CD4-positive, alpha-beta T cell (primary cell): ENCODE data around the gene ACTRT2. TPM values are rescaled to one million over a fixed set of nuclear protein-coding genes. Genes with fewer than 3 reads are reported as not detected.

Source experiments
- ATAC-seq: fragments of 200-7000 bp; cut with Tn5 transposase; one replicate; pipeline ENCODE4 v1.10.0; 2022; ENCODE audit warnings: mild to moderate bottlenecking; ENCODE audit not compliant: poor library complexity
- CTCF ChIA-PET: fragments of 350-600 bp; sonication (Branson Sonifier 250); formaldehyde crosslinking; loops from one replicate; lab custom pipeline; 2021; ENCODE audit warnings: antibody characterized with exemption, inconsistent platforms; lab: Charles Lee
- POLR2A ChIA-PET: fragments of 350-600 bp; sonication (Branson Sonifier 250); formaldehyde crosslinking; loops from one replicate; lab custom pipeline; 2021; ENCODE audit warnings: antibody characterized with exemption, inconsistent platforms; lab: Charles Lee
- DNase-seq, 14 experiments: peaks; one replicate each; pipeline ENCODE4 v3.0.0-alpha.2; 2013 to 2020; ENCODE audit warnings: mixed read lengths in 2 of 14
- H3K27ac ChIP-seq, 2 donors: one replicate each; pipeline versions ENCODE4 v1.5.1 to v1.7.0; 2013; ENCODE audit warnings: low read length in 2 of 2, low read depth in 1 of 2, mild to moderate bottlenecking in 1 of 2
- H3K27me3 ChIP-seq, 2 experiments: 1 replicate in 1 of 2; 2 replicates in 1 of 2; pipeline versions ENCODE4 v1.6.1 to v1.7.0; 2013; ENCODE audit warnings: low read length in 2 of 2, control low read depth in 1 of 2, mild to moderate bottlenecking in 1 of 2, moderate library complexity in 1 of 2; ENCODE audit not compliant: insufficient read depth in 2 of 2, control insufficient read depth in 1 of 2
- H3K36me3 ChIP-seq: one replicate; pipeline ENCODE4 v1.6.1; 2013; ENCODE audit warnings: low read length, control low read depth; ENCODE audit not compliant: insufficient read depth
- H3K4me1 ChIP-seq: one replicate; pipeline ENCODE4 v1.6.1; 2013; ENCODE audit warnings: low read length, control low read depth; ENCODE audit not compliant: insufficient read depth
- H3K4me3 ChIP-seq: one replicate; pipeline ENCODE4 v1.5.1; 2013; ENCODE audit warnings: mild to moderate bottlenecking, low read length, moderate library complexity
- H3K9me3 ChIP-seq, 2 experiments: 1 replicate in 1 of 2; 2 replicates in 1 of 2; pipeline versions ENCODE4 v1.6.1 to v1.7.0; 2013; ENCODE audit warnings: low read length in 2 of 2, mild to moderate bottlenecking in 2 of 2, control low read depth in 1 of 2, moderate library complexity in 1 of 2; ENCODE audit not compliant: control insufficient read depth in 1 of 2, insufficient read depth in 1 of 2
- H3K27ac Mint-ChIP-seq: one replicate; pipeline ENCODE4 v1.8.0; 2020; ENCODE audit warnings: mixed read lengths
- H3K27me3 Mint-ChIP-seq: one replicate; pipeline ENCODE4 v1.8.0; 2021; ENCODE audit warnings: mixed read lengths
- H3K36me3 Mint-ChIP-seq: one replicate; pipeline ENCODE4 v1.8.0; 2021; ENCODE audit warnings: low read depth, mixed read lengths
- H3K4me1 Mint-ChIP-seq: one replicate; pipeline ENCODE4 v1.8.0; 2021; ENCODE audit warnings: low read depth, mixed read lengths
- H3K4me3 Mint-ChIP-seq: one replicate; pipeline ENCODE4 v1.8.0; 2020; ENCODE audit warnings: mild to moderate bottlenecking, mixed read lengths
- H3K9me3 Mint-ChIP-seq: one replicate; pipeline ENCODE4 v1.8.0; 2020; ENCODE audit warnings: mixed read lengths
- CTCF ChIP-seq: fragments of 200-600 bp; IDR thresholded peaks from one replicate; pipeline ENCODE4 v1.8.0; 2022; ENCODE audit warnings: antibody characterized with exemption, mild to moderate bottlenecking
- intact Hi-C, 2 experiments: fragments of 100-400 bp; cut with DNase I in 1 of 2; cut with micrococcal nuclease in 1 of 2; formaldehyde crosslinking; loops; one replicate each; pipeline versions ENCODE4 v1.15.1 to v1.9.0; 2023 to 2025; cut with DNase I, micrococcal nuclease
- total RNA-seq, 174 experiments: library from RNA in 2 of 174; stranded (reverse) in 2 of 174; gene quantifications; one replicate each; pipeline ENCODE4 v1.2.3 and lab custom pipeline; 2021 to 2026

ACTRT2 gene
- total RNA-seq, 2 experiments from 2014 or later, result not detected

DNA sequence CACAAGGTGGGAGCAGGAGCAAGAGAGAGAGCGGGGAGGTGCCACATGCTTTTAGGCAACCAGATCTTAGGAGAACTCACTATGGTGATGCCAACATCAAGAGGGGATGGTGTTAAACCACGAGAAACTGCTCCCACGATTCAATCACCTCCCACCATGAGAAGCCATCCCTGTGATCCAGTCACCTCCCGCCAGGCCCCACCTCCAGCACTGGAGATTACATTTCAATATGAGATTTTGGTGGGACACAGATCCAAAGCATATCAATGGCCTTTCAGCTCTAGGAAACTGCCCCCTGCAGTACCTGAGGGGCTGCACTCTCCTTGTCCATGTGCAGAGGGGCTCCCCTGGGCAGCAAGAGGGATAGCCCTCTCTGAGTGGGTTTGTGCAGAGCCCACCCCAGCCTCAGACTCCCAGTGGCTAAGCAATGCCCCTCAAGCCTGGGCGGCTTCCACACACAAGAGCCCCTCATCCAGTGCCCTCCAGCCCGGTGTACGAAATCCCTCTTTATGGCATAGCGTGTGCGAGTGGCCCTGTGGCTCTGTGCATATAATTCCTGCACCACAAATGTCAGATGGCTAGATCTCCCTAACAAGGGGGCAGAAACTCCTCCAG is 32.2 kb downstream of the ACTRT2 start:
- H3K36me3 Mint-ChIP-seq, result no peaks in the 10 kb centered on the region
- no peak overlapping the region for H3K27ac ChIP-seq

GRCh38 chr1:3053986-3054385 is 32.7 kb downstream of the ACTRT2 start:
- CTCF ChIA-PET, result no interaction called here
- DNase-seq (no peak), ATAC-seq (no peak)
- no peak for TF ChIP-seq CTCF
- Histone ChIP-seq H3K4me1 (no peaks in the 10 kb centered on the region), H3K27me3 (peaks cover 0 to 4% of the 10 kb centered on the region in 2 experiments), H3K27ac (no peak overlapping the region), H3K4me3 (no peak overlapping the region), H3K36me3 (no peaks in the 10 kb centered on the region), H3K9me3 (peaks cover 0 to 11% of the 10 kb centered on the region in 2 experiments)
- H3K36me3 Mint-ChIP-seq, result no peaks in the 10 kb centered on the region
- peaks cover 10% of the 10 kb centered on the region for H3K27me3 Mint-ChIP-seq
- intact Hi-C loops, result no loop called here
- H3K4me3 Mint-ChIP-seq, result no peak overlapping the region
- no peaks in the 10 kb centered on the region for H3K4me1 Mint-ChIP-seq
- no peaks in the 10 kb centered on the region for H3K9me3 Mint-ChIP-seq
- POLR2A ChIA-PET, result no interaction called here
- no peak overlapping the region for H3K27ac Mint-ChIP-seq

More for the DNA sequence above, 32.2 kb downstream of the ACTRT2 start:
- intact Hi-C loops, result no loop called here
- ATAC-seq (no peak), DNase-seq (no peak)
- no peak overlapping the region for H3K27ac Mint-ChIP-seq
- Histone ChIP-seq H3K27me3 (peaks cover 0 to 4% of the 10 kb centered on the region in 2 experiments), H3K4me3 (no peak overlapping the region), H3K36me3 (no peaks in the 10 kb centered on the region), H3K9me3 (peaks cover 0 to 12% of the 10 kb centered on the region in 2 experiments), H3K4me1 (no peaks in the 10 kb centered on the region)
- no peak overlapping the region for H3K4me3 Mint-ChIP-seq
- H3K27me3 Mint-ChIP-seq, result peaks cover 10% of the 10 kb centered on the region
- H3K4me1 Mint-ChIP-seq, result no peaks in the 10 kb centered on the region
- TF ChIP-seq CTCF, result no peak
- no peaks in the 10 kb centered on the region for H3K9me3 Mint-ChIP-seq
- ChIA-PET POLR2A (no interaction called here), CTCF (no interaction called here)

GRCh38 chr1:3054474-3054873 is 33.2 kb downstream of the ACTRT2 start:
- H3K4me3 Mint-ChIP-seq, result no peak overlapping the region
- H3K36me3 Mint-ChIP-seq, result no peaks in the 10 kb centered on the region
- Histone ChIP-seq H3K4me3 (no peak overlapping the region), H3K9me3 (peaks cover 0 to 7% of the 10 kb centered on the region in 2 experiments), H3K4me1 (no peaks in the 10 kb centered on the region), H3K27me3 (peaks cover 0 to 4% of the 10 kb centered on the region in 2 experiments), H3K36me3 (no peaks in the 10 kb centered on the region), H3K27ac (no peak overlapping the region)
- ATAC-seq (no peak), DNase-seq (no peak)
- intact Hi-C loops, result no loop called here
- H3K9me3 Mint-ChIP-seq, result no peaks in the 10 kb centered on the region
- no peaks in the 10 kb centered on the region for H3K4me1 Mint-ChIP-seq
- no peak overlapping the region for H3K27ac Mint-ChIP-seq
- peaks cover 10% of the 10 kb centered on the region for H3K27me3 Mint-ChIP-seq
- ChIA-PET POLR2A (no interaction called here), CTCF (no interaction called here)
- no peak for TF ChIP-seq CTCF
